GM18868 (cell line): ENCODE measurements around the gene PGAP1.
"Not testable (repeated sequence)": the region's sequence is repeated elsewhere in the genome, so short reads cannot be mapped to it uniquely, and the experiment has no call there.

Experiments used
- ATAC-seq: cut with Tn5 transposase; IDR thresholded peaks from one replicate; pipeline ENCODE4 v1.9.1; 2021; ENCODE audit warnings: mild to moderate bottlenecking, moderate library complexity; ENCODE audit not compliant: unreplicated experiment

PGAP1 gene

GRCh38 chr2:196952936-196953335, 26.4 kb upstream of the PGAP1 start:
- ATAC-seq: no peak

GRCh38 chr2:196951973-196952372, 25.5 kb upstream of the PGAP1 start:
- ATAC-seq: no peak

- no peak for ATAC-seq
These were observed 22.6 kb upstream of the PGAP1 start for GRCh38 chr2:196949116-196949515.

- peak; percentile 99 for ATAC-seq
These were observed 18.1 kb upstream of the PGAP1 start for GRCh38 chr2:196944570-196944969.

- no peak for ATAC-seq
These were observed 15.0 kb upstream of the PGAP1 start for GRCh38 chr2:196941398-196942078.

- ATAC-seq: no peak
These were observed 12.9 kb upstream of the PGAP1 start for GRCh38 chr2:196939371-196939770.

- ATAC-seq: no peak
These were observed 8.9 kb upstream of the PGAP1 start for GRCh38 chr2:196935432-196935831.

- ATAC-seq: peak; percentile 59
These were observed 8.2 kb upstream of the PGAP1 start for GRCh38 chr2:196934672-196935071.

GRCh38 chr2:196931555-196931954, 5.0 kb upstream of the PGAP1 start:
- ATAC-seq: no peak

- no peak for ATAC-seq
These were observed 1.1 kb upstream of the PGAP1 start for GRCh38 chr2:196927376-196928225.

GRCh38 chr2:196925768-196926561, 542 bp downstream of the PGAP1 start:
- ATAC-seq: peak; percentile 30

- no peak for ATAC-seq
These were observed 1.3 kb downstream of the PGAP1 start for GRCh38 chr2:196925051-196925767.

- no peak for ATAC-seq
These were observed 2.5 kb downstream of the PGAP1 start for GRCh38 chr2:196924051-196924450.

- ATAC-seq: no peak
These were observed 7.6 kb downstream of the PGAP1 start for GRCh38 chr2:196918927-196919326.

- no peak for ATAC-seq
These were observed 8.7 kb downstream of the PGAP1 start for GRCh38 chr2:196917802-196918201.

- peak; percentile 27 for ATAC-seq
These were observed 10.9 kb downstream of the PGAP1 start for GRCh38 chr2:196915507-196916189.

- ATAC-seq: peak; percentile 80
These were observed 11.5 kb downstream of the PGAP1 start for GRCh38 chr2:196914867-196915460.

- no peak for ATAC-seq
These were observed 12.8 kb downstream of the PGAP1 start for GRCh38 chr2:196913691-196914090.

- ATAC-seq: not testable (repeated sequence)
These were observed 21.1 kb downstream of the PGAP1 start for GRCh38 chr2:196905365-196905764.

GRCh38 chr2:196902828-196903227, 23.7 kb downstream of the PGAP1 start:
- ATAC-seq: no peak
